ENCODE measurements around the gene CLEC12A. TPM values are rescaled to one million over a fixed set of nuclear protein-coding genes. Genes with fewer than 3 reads are reported as not detected.
"Not testable (repeated sequence)": the region's sequence is repeated elsewhere in the genome, so short reads cannot be mapped to it uniquely, and the experiment has no call there.

The CLEC12A gene
- total and polyA plus RNA-seq, 2 of the 4 experiments (the other 2 are of a cell fraction) = not detected

DNA sequence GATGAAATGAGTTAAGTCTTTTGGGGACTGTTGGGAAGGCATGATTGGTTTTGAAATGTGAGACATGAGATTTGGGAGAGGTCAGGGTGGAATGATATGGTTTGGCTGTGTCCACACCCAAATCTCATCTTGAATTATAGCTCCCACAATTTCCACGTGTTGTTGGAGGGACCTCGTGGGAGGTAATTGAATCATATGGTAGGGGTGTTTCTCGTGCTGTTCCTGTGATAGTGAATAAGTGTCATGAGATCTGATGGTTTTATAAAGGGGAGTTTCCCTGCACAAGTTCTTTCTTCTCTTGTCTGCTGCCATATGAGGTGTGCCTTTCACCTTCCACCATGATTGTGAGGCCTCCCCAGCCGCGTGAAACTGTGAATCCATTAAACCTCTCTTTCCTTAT lies 5.4 kb downstream of the CLEC12A start:
- H3K9ac ChIP-seq (ENCODE audit: low read depth, low read length); H3K18ac ChIP-seq (ENCODE audit: low read depth, low read length); H3K4ac ChIP-seq (ENCODE audit: low read depth, low read length); H2BK5ac ChIP-seq (ENCODE audit: low read depth, low read length, poor library complexity, severe bottlenecking); H3K4me3 ChIP-seq (ENCODE audit: insufficient read depth, low read depth, low read length); H4K5ac ChIP-seq (ENCODE audit: low read depth, low read length); DNase-seq; H4K91ac ChIP-seq (ENCODE audit: insufficient read depth, low read depth, low read length); H3K14ac ChIP-seq (replicated peaks; ENCODE audit: low read depth, low read length); H3K79me1 ChIP-seq (ENCODE audit: low read depth in 1 of 2, low read length in 2 of 2); H3K27me3 ChIP-seq (ENCODE audit: control insufficient read depth, insufficient read depth, low read length); BruUV-seq (replicated peaks); H3K27ac ChIP-seq (ENCODE audit: insufficient read depth, low read length); H3K36me3 ChIP-seq (ENCODE audit: control insufficient read depth, insufficient read depth, low read length); H3K9me3 ChIP-seq (ENCODE audit: control insufficient read depth, insufficient read depth, low read length); intact Hi-C loops (cut with micrococcal nuclease); H2BK20ac ChIP-seq (ENCODE audit: low read depth, low read length); H3K4me1 ChIP-seq (ENCODE audit: control insufficient read depth, insufficient read depth, low read length); POLR2A ChIA-PET (ENCODE audit: unreplicated experiment); H2AK9ac ChIP-seq (replicated peaks; ENCODE audit: low read depth, low read length, poor library complexity); H3K23ac ChIP-seq (ENCODE audit: low read depth, low read length); H4K8ac ChIP-seq (ENCODE audit: low read depth in 2 of 2, low read length in 2 of 2); H4K20me1 ChIP-seq (ENCODE audit: insufficient read depth, low read length); H2BK120ac ChIP-seq (ENCODE audit: low read depth, low read length); H3K9me1 ChIP-seq (ENCODE audit: insufficient read depth, low read length); in situ Hi-C loops (cut with MboI; ENCODE audit: low sequenced_read_pairs); H2AK5ac ChIP-seq (ENCODE audit: low read depth, low read length); H3K4me2 ChIP-seq (ENCODE audit: low read depth, low read length); ATAC-seq (ENCODE audit: low read depth); dilution Hi-C loops (cut with HindIII; ENCODE audit: low sequenced_read_pairs, unreplicated experiment); H2AFZ ChIP-seq (replicated peaks; ENCODE audit: low read length, poor library complexity); H2BK15ac ChIP-seq (ENCODE audit: low read depth, low read length); H3K56ac ChIP-seq (ENCODE audit: extremely low read depth, insufficient read depth, low read length): not testable (repeated sequence)
- no CpG with 5 or more reads among the region's 5 CpGs for WGBS, 2 experiments (ENCODE audit: extremely low coverage in 2 of 2, insufficient read length in 1 of 2)
- CTCF ChIA-PET = interaction anchor here (1.2 kb wide), 1 partner anchor 13 kb away, joined by 3 read pairs; no protein-coding TSS in a partner anchor

All from IMR-90 (cell line).